GM18505 (cell line): Measurements from ENCODE around the gene HSDL1.

ENCODE experiments used
- ATAC-seq: cut with Tn5 transposase; IDR thresholded peaks from one replicate; pipeline ENCODE4 v1.9.1; 2021; ENCODE audit not compliant: unreplicated experiment
- POLR2A ChIP-seq: IDR thresholded peaks from 4 replicates; pipeline ENCODE4 v1.6.1; 2011; ENCODE audit warnings: borderline replicate concordance; ENCODE audit not compliant: insufficient read depth, insufficient read length; ENCODE audit errors: extremely low read depth

HSDL1 gene

DNA sequence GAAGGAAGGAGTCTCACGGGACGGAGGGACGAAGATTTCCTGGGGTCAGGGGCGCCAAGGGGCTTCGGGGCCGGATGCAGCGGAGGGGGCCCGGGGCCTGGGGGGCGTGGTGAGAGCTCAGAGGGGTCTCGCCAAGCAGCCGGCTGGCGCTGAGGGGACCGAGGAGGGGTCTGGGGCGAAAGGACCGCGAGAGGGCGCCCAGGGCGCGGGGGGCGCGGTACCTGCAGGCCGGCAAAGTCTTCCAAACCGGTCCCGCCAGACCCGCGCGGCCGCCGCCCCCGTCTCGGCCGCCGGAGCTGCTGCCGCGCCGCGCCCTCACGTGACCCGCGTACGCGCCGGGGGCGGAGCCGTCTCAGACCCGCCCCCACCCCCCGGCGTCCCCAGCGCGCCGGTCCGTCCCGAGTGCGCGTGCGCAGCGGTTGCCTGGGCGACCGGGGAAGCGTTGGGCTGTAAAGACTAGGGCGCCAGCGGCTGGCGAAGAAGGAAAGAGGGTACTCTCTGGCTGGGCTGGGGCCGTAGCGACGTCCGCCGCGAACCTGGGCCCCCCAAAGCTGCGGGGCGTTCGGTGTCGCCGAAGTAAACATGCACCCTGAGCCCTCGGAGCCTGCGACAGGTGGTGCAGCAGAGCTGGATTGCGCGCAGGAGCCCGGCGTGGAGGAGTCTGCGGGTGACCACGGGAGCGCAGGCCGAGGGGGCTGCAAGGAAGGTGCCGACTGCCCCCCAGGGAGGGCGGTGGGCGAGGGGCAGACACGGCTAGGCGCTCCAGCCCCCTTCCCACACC lies at the start of gene HSDL1, which contains the start of gene DNAAF1:
TSS of gene HSDL1 (minus strand) at position 319 of the 781 bp plus-strand sequence. CDS start 13,856 bp downstream, outside the sequence.
TSS of gene DNAAF1 (plus strand) at position 450 of the 781 bp plus-strand sequence. CDS start at position 583, 133 bp downstream.
- peak; percentile 84 for ATAC-seq

DNA sequence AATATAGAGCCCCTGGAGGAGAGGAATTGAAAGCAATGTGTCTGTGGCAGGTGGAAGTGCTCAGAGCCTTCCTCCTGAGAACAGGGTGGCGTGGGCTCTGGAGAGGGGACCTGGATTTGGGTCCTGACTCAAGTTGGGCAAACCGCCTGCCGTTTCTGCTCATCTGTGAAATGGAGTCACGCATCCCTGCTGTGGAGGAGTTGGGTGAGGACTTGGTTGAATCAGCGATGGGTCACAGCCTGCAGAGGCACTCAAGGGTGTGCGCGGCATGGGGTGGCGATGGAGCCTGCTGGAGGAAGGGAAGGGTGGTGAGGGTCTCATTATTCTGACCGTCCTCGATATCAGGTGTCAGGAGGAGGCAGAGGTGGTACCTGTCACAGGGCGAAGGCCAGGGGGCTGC lies 49.0 kb upstream of the HSDL1 start:
- no peak for ATAC-seq
- no peak for TF ChIP-seq POLR2A

More for the DNA sequence above, at the start of gene HSDL1, which contains the start of gene DNAAF1:
- TF ChIP-seq POLR2A: peak; percentile 51

DNA sequence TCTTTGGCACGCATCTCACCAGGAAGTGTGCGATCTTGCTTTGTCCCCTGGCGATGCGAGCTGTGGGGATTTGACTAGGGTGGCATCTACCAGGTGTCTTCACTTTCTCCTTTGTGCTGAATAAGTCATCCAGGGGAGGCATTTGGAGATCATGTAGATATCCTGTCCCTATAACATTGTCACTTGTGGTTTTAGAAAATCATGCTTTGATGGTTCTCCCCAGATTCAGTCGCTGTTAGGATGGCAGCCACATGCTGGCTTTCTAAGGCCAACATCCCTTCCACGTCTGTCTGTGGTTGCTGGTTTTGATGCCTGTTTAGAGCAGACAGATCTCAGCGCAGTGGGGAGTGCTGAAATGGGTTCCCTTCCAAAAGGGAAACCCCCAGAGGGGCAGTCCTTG lies 48.5 kb upstream of the HSDL1 start:
- no peak for ATAC-seq
- TF ChIP-seq POLR2A: no peak

DNA sequence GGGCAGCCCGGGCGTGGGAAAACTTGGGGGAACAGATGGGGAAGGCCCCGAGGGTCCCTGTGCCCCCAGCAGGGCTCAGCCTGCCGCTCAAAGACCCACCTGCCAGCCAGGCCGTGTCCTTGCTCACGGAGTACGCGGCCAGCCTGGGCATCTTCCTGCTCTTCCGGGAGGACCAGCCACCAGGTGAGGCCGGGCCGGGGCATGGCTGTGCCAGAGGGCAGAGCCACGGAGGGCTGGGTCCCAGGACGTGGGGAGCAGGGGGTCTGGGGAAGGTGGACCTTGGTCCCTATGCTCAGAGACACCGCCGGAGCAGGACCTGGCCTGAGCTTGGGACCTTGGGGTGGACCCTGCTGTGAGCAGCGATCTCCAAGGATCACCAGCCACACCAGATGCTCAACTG lies 46.5 kb upstream of the HSDL1 start:
- no peak for ATAC-seq
- no peak for TF ChIP-seq POLR2A

DNA sequence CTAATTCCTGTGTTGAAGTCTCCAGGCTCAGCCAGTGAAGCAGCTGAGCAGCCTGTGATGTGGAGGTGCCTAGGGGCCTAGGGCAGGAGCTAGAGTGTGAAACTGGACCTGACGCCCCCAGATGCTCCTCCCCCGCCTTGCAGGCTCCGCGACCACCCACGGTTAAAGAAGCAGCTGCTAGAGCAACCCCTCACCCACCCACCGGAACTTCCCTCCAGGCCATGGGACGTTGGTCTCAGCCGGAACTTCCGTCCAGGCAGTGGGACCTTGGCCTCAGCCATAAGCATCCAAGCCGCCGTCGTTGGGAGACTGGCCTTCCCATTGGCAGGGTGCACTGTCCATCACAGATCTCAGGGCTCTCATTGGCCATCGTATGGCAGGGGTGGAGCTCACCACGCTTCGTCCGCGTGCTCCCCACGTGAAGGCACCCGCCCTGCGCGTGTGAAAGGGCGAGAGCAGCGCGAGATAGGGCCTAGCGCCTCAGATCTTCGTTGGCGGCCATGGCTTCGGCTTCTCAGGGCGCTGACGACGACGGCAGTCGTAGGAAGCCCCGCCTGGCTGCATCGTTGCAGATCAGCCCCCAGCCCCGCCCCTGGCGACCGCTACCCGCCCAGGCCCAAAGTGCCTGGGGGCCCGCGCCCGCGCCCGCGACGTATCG lies 45.9 kb upstream of the HSDL1 start, which contains the start of gene ADAD2:
TSS of gene ADAD2 (plus strand) at position 427 of the 658 bp plus-strand sequence. CDS start at position 501, 74 bp downstream.
- no peak for ATAC-seq
- no peak for TF ChIP-seq POLR2A

DNA sequence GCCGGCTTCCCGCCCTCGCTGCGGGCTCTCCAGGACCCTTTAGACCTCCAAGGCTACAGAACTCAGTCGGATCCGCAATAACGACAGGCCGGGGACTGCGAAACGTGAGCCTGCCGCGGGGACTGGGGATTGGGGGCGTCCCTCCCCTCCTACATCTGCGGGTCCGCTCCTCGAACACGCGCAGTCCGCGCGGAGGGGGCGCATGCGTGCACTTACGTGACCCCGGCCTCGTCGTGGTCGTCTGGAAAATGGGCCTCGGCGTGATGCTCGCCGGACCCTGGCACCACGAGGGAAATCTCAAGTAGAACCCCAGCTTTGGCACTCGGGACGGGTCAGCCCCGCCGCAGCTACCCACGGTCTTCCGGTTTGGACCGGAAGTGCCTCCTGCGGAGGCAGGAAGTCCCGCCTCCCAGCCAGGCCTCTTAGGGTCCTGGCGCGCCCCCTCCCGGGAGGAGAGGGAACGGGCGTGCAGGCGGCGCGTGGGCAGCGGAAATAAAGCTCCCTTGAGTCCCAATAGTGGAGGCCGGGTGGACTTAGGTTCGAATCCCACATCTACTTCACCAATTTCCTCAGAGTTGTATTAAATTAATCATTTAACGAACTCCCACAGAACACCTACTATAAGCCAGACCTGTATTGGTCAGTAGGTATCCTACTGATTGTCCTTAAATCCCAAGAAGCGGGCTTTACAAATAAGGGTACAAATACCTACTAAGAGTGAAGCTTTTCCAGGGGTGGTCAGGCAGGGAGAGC lies 41.9 kb upstream of the HSDL1 start, which contains the start of gene TAF1C:
TSS of gene TAF1C (minus strand) at position 373 of the 753 bp plus-strand sequence. CDS start 2,069 bp downstream, outside the sequence.
- ATAC-seq: peak; percentile 94
- TF ChIP-seq POLR2A: peak; percentile 86

DNA sequence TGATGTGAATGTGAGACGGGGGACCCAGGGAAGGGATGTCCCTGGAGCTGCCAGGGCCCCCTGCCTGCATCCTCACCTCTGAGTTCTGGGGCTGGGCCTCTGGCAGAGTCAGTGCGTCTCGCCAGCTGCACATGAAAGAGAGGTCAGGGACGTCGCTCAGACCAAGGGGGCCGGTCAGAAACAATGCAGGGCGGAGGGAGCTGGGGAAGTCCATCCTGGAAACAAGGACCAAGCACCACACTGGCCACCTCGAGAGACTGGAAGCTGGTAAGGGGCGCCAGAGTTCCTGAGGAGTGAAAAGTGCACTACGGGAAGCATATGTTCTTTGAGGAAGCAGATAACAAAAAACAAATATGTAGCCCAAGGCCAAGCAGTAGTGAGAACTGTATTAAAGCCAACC lies 39.8 kb upstream of the HSDL1 start:
- ATAC-seq: no peak
- TF ChIP-seq POLR2A: no peak

DNA sequence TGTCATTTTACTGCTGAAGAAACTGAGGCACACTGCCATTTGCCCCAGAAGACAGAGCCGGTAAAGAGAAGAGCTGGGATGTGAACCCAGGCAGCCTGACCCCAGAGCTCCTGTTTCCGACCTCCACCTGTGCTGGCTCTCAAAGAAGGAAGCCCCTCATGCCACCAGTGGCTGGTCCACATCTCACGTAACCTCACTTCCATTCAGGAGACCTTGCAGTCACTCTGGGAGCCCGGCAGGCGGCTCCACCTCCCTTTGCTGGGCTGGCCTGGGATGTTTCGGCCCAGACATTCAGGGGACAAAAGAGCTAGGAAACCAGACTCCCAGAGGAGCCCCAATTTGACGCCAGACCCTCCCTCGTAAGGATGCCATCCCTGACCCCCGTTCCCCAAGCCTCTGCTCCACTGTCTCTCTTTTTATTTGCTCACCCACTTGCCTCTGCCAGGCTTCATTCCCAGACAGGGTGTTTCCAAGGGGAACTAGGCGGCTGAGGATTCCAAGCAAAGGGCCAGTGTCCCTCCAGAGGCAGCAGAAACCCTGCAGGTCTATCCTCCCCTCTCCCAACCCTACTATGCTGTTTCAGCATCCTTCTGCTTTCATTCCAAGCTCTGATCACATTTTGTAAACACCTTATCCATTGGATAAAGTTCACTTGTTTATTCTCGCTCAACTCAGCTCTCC lies 39.1 kb upstream of the HSDL1 start:
- ATAC-seq: no peak
- TF ChIP-seq POLR2A: no peak

DNA sequence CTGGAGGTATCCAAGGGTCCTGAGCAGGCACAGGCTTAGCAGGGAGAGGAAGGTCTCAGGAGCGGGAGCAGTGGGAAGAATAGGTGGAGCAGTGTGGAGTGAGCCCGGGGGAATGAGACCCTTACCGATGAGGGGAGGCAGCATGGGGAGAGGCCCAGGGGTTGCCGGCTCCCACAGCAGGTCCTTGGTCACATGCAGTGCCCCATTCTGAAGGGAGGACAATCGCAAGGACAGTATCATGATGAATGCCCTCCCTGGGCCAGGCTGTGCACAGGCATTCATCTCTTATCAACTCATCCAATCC lies 38.5 kb upstream of the HSDL1 start:
- no peak for TF ChIP-seq POLR2A
- ATAC-seq: no peak

DNA sequence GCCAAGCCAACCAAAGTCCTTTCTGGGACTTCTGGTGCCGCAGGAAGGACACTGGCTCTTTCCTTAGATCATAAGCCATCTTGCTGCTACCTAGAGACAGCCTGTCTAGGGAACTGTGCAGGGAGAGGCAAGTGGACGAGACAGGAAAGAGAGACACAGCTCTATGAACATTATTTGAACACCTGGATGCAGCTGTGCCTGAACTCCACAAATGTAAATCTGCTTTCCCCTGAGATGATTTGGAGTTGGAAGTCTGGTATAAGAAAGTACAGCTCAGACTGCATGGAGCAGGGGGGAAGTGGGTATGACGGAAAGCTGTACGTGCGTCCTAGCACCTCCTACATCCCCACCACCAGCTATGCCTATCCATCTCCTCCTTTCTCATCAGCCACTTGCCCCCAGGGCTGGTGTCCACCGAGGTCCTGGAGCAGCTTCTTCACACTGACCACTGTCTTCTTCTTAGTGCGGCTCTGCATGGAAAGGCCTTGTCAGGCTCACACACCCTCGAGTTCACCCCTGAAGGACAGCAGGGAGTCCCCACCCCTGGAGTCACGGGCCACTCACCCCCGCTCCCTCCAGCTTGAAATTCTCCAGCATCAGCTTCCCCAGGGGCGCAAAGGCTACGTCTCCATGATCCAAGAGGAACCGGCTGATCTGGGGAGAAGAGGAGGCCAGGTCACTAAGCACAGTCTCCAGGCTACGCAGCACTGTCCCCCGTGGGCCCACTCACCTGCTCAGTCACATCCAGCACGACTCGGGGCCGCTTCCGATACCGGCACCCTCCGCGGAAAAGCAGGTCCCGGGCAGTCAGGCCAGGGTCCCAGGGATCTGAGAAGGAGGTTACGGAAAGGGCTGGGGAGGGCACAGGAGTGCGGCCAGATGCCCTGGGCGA lies 37.9 kb upstream of the HSDL1 start:
- ATAC-seq: no peak
- TF ChIP-seq POLR2A: no peak

DNA sequence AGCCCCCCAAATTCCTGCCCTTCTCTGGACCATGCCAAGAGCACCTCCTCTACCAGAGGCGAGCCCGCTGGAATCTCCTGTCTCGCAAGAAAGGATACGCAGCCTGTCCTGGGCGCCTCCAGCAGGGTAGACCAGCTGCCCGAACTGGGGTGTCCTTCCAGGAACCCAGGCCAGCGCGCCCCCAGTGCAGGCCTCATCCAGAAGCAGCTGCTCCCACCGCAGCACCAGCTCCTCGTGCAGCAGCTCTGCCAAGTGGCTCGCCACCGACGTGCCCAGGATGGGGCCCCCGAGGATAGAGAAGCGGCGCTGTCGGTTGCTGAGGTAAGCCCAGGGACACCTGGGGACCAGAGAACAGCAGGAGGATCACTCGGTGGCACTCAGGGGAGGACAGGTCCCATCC lies 37.1 kb upstream of the HSDL1 start:
- no peak for TF ChIP-seq POLR2A
- ATAC-seq: no peak

DNA sequence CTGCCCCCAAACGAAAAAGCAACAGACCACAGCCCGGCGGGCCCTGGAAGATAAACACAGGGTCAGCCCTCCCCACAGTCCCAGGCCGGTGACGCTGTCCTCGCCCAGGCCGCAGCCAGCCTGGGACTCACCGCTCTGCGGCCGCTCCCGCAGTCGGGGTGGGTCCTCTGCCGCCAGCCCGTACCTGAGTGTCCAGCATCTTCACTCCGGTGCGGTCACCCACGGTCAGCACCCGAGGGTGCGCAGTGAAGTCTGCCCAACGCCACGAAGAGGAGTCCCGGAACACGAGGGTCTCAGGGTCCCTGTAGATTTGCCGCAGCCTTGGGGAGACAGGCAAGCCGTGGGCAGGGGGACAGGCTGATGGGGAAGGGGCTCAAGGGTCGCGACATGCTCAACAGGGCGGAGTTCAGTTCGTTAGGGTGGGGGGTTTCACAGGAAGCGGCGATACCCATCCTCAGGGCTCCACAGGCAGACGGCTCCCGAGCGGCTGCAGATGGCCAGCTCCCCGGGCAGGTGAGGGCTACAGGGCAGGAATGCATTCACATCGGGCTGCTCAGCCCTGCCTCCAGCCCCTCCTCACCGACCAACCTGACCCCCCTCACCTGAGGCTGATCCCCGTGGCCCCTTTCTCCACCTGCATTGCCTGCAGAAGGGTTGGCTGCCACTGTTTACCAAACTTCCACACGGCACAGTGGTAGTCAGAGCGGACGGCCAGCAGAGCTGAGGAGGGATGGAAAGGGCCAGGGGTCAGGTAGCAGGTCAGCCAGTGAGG lies 36.4 kb upstream of the HSDL1 start:
- ATAC-seq: no peak
- no peak for TF ChIP-seq POLR2A
